Ishikawa (cell line): ENCODE results near the gene TOMM22.

Experiments used
- CEBPB ChIP-seq: IDR thresholded peaks from 2 replicates; pipeline ENCODE4 v1.6.1; 2012
- FOXM1 ChIP-seq: IDR thresholded peaks from 2 replicates; pipeline ENCODE4 v1.6.1; 2012; ENCODE audit warnings: low read depth, borderline replicate concordance
- MAX ChIP-seq: IDR thresholded peaks from 2 replicates; pipeline ENCODE4 v1.6.1; 2012
- TEAD4 ChIP-seq: IDR thresholded peaks from 2 replicates; pipeline ENCODE4 v1.6.1; 2012

GRCh38 chr22:38710351-38710750 lies 28.6 kb downstream of the TOMM22 start:
- TF ChIP-seq TEAD4 (no peak), FOXM1 (no peak), CEBPB (no peak), MAX (no peak)
